ENCODE measurements around the gene REPIN1.

DNA sequence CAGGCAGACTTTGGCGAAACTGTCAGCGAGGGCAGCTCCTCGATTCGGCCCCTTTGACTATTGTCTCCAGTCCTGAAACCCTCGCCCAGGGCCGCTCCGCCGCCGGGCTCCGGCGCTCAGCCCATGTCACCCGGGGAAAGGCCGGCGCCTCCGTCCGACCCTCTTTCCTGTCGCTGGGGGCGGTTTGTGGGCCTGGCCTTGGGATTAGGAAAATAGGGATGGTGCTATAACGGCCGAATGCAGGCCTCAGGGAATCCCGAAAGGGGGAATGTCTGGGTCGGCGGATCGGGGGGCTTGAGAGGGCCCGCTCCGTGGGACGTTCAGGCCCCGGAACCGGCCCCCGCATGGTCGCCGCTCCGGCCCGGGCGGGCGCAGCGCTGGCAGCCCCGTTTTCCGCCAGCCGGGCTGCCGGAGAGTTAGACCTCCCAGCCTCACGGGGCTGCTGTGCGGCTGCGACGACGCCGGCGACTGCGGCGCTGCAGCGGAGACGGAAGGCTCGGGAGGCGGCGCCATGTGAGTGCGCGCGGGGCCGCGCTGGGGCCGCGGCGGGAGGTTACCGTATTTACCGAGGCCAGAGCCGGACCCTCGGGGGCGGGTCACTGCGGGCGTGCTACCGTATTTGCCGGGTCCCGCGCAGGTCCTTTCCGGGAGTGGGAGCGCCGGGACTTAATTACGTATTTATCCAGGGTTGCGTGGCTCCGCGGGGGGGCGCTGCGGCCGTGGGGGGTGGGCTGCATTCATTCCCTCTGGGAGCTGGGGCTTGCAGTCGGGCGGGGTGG, 36.4 kb downstream of the REPIN1 start:
- TF ChIP-seq, protein P1, sequence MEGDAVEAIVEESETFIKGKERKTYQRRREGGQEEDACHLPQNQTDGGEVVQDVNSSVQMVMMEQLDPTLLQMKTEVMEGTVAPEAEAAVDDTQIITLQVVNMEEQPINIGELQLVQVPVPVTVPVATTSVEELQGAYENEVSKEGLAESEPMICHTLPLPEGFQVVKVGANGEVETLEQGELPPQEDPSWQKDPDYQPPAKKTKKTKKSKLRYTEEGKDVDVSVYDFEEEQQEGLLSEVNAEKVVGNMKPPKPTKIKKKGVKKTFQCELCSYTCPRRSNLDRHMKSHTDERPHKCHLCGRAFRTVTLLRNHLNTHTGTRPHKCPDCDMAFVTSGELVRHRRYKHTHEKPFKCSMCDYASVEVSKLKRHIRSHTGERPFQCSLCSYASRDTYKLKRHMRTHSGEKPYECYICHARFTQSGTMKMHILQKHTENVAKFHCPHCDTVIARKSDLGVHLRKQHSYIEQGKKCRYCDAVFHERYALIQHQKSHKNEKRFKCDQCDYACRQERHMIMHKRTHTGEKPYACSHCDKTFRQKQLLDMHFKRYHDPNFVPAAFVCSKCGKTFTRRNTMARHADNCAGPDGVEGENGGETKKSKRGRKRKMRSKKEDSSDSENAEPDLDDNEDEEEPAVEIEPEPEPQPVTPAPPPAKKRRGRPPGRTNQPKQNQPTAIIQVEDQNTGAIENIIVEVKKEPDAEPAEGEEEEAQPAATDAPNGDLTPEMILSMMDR (IDR thresholded peaks at IDR 0.05), result peak; percentile 25
- no peak for TF ChIP-seq EZH2 (IDR thresholded peaks at IDR 0.05; ENCODE audit: borderline replicate concordance, insufficient read depth, low read depth, low read length, poor library complexity, severe bottlenecking)
